OCI-LY7 (cell line): ENCODE results near the gene NDUFS6.

Experiments used
- CTCF ChIP-seq: fragments of 200-600 bp; sonication (generic); conservative IDR thresholded peaks from 2 replicates; pipeline ENCODE4 v1.5.1; 2014; ENCODE audit warnings: mild to moderate bottlenecking, antibody characterized with exemption, low read length, moderate library complexity, mixed read lengths
- EZH2phosphoT487 ChIP-seq: fragments of 200-600 bp; sonication (generic); IDR thresholded peaks from 2 replicates; pipeline ENCODE4 v1.6.1; 2018; ENCODE audit warnings: low read depth, borderline replicate concordance, mild to moderate bottlenecking, mixed run types, antibody characterized with exemption, low read length, moderate library complexity, mixed read lengths

DNA sequence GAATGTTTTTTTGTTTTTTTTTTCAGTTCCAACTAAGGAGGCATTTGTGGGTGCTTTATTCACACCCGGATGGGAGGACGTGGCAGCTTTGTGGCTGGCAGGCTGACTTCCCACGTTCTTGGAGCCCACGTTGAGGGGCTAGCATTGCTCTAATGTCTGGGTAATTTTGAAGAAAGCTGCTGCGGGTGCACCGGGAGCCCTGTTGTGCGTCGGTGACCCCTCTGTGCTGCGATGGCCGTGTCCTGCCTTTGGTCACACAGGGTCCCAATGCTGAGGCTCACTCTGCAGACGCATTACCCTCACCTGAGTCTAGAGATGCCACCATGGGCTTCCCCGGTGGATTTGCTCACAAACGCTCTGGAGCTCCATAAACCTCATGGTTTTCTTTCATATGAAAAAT, 34.2 kb downstream of the NDUFS6 start:
- TF ChIP-seq CTCF (no peak), EZH2phosphoT487 (no peak)
